ENCODE results near the gene ALPK1. TPM values are rescaled to one million over a fixed set of nuclear protein-coding genes. Genes with fewer than 3 reads are reported as not detected.

Gene ALPK1
- total RNA-seq, 4 donors from 2014 or later: 16.5 to 38.1 (median 31.5) TPM

GRCh38 chr4:112328734-112329130 lies 31.6 kb downstream of the ALPK1 start:
- peaks cover 0 to 6% (median 0%) of the 10 kb centered on the region in 4 donors for H3K4me1 ChIP-seq
- DNase-seq (ENCODE audit: low spot score in 2 of 2): no peak
- WGBS, 2 donors: 87 to 91% methylated on average over 4 of the region's 4 CpGs

GRCh38 chr4:112329672-112330375 lies 32.7 kb downstream of the ALPK1 start:
- TF ChIP-seq POLR2A (IDR thresholded peaks at IDR 0.05) (no peak), EP300 (IDR thresholded peaks at IDR 0.05) (no peak), CTCF (IDR thresholded peaks at IDR 0.05) (no peak)
- peaks cover 0 to 38% (median 0%) of the 10 kb centered on the region in 3 donors for H3K36me3 ChIP-seq
- no peak for DNase-seq (ENCODE audit: low spot score in 2 of 2)
- no peak overlapping the region for H3K4me3 ChIP-seq
- H3K27ac ChIP-seq: no peak overlapping the region
- no peaks in the 10 kb centered on the region for H3K9me3 ChIP-seq
- H3K27me3 ChIP-seq: no peaks in the 10 kb centered on the region
- WGBS, 2 donors: 83 to 92% methylated on average over 5 of the region's 5 CpGs
- H3K4me1 ChIP-seq: peaks cover 0 to 6% (median 0%) of the 10 kb centered on the region in 4 donors

More at GRCh38 chr4:112328734-112329130, 31.6 kb downstream of the ALPK1 start:
- H3K36me3 ChIP-seq: peaks cover 0 to 37% (median 0%) of the 10 kb centered on the region in 3 donors
- TF ChIP-seq POLR2A (IDR thresholded peaks at IDR 0.05) (no peak), CTCF (IDR thresholded peaks at IDR 0.05) (no peak), EP300 (IDR thresholded peaks at IDR 0.05) (no peak)
- no peak overlapping the region for H3K27ac ChIP-seq
- no peaks in the 10 kb centered on the region for H3K9me3 ChIP-seq
- H3K27me3 ChIP-seq: no peaks in the 10 kb centered on the region
- H3K4me3 ChIP-seq: no peak overlapping the region

GRCh38 chr4:112330921-112331320 lies 33.8 kb downstream of the ALPK1 start:
- Histone ChIP-seq H3K4me1 (peaks cover 0 to 6% (median 0%) of the 10 kb centered on the region in 4 donors), H3K36me3 (peaks cover 0 to 28% (median 0%) of the 10 kb centered on the region in 3 donors), H3K27me3 (no peaks in the 10 kb centered on the region), H3K9me3 (no peaks in the 10 kb centered on the region), H3K4me3 (no peak overlapping the region), H3K27ac (no peak overlapping the region)
- 89 to 99% methylated on average over 4 of the region's 4 CpGs for WGBS, 2 donors
- TF ChIP-seq CTCF (IDR thresholded peaks at IDR 0.05): no peak
- no peak for DNase-seq (ENCODE audit: low spot score in 2 of 2)

- TF ChIP-seq CTCF (IDR thresholded peaks at IDR 0.05): no peak
- no peak for TF ChIP-seq POLR2A (IDR thresholded peaks at IDR 0.05)
- no peak for TF ChIP-seq EP300 (IDR thresholded peaks at IDR 0.05)
- Histone ChIP-seq H3K27me3 (no peaks in the 10 kb centered on the region), H3K4me1 (peaks cover 0 to 6% (median 0%) of the 10 kb centered on the region in 4 donors), H3K27ac (no peak overlapping the region), H3K9me3 (no peaks in the 10 kb centered on the region), H3K4me3 (no peak overlapping the region), H3K36me3 (peaks cover 0 to 20% (median 0%) of the 10 kb centered on the region in 3 donors)
- no peak for DNase-seq (ENCODE audit: low spot score in 2 of 2)
Measured at GRCh38 chr4:112332398-112332797, 35.2 kb downstream of the ALPK1 start.

GRCh38 chr4:112340023-112340422 lies 42.9 kb downstream of the ALPK1 start:
- 52 to 59% methylated on average over 6 of the region's 6 CpGs for WGBS, 2 donors
- H3K36me3 ChIP-seq: peaks cover 0 to 4% (median 0%) of the 10 kb centered on the region in 3 donors
- no peak overlapping the region for H3K4me3 ChIP-seq
- no peak for DNase-seq (ENCODE audit: low spot score in 2 of 2)
- no peak for TF ChIP-seq EP300 (IDR thresholded peaks at IDR 0.05)
- no peak for TF ChIP-seq CTCF (IDR thresholded peaks at IDR 0.05)
- H3K9me3 ChIP-seq: no peaks in the 10 kb centered on the region
- H3K27me3 ChIP-seq: no peaks in the 10 kb centered on the region
- no peak overlapping the region for H3K27ac ChIP-seq
- peaks cover 0 to 20% (median 0%) of the 10 kb centered on the region in 4 donors for H3K4me1 ChIP-seq

Measured in tibial nerve (tissue), 4 donors.